ENCODE measurements around the gene GRIP2. TPM values are rescaled to one million over a fixed set of nuclear protein-coding genes. Genes with fewer than 3 reads are reported as not detected.

GRIP2 gene
- total and polyA plus RNA-seq, 2 of the 4 experiments (the other 2 are of a cell fraction): 0.05 TPM; not detected in 1

DNA sequence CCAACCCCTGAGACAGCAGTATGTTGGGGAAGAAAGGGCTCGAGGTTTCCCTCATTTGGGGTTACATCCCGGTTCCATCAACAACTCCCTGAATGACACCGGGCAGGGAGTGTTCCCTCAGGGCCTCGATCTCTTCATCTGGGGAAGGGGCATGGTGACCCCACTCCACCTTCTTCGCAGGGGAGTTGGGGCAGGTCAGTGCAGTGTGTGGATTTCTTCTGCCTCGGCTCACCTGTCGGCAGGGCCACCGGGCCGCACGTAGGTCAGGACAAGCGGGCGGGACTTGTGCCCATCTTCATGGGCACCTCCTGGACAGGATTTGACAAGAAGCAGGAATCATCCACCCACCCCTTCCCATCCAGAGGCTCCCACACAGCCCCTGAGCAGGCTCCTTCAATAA, 17.4 kb downstream of the GRIP2 start:
- no peak overlapping the region for H2BK5ac ChIP-seq (ENCODE audit: low read depth, low read length, poor library complexity, severe bottlenecking)
- DNase-seq: no peak
- dilution Hi-C loops (cut with HindIII; ENCODE audit: low sequenced_read_pairs, unreplicated experiment): no loop called here
- H3K4me2 ChIP-seq (ENCODE audit: low read depth, low read length): no peak overlapping the region
- no peak overlapping the region for H2BK20ac ChIP-seq (ENCODE audit: low read depth, low read length)
- H3K23ac ChIP-seq (ENCODE audit: low read depth, low read length): no peak overlapping the region
- H2AK9ac ChIP-seq (replicated peaks; ENCODE audit: low read depth, low read length, poor library complexity): no peak overlapping the region
- no peaks in the 10 kb centered on the region for H3K9me1 ChIP-seq (ENCODE audit: insufficient read depth, low read length)
- H2AK5ac ChIP-seq (ENCODE audit: low read depth, low read length): no peak overlapping the region
- no peak overlapping the region for H3K14ac ChIP-seq (replicated peaks; ENCODE audit: low read depth, low read length)
- no peak overlapping the region for H3K9ac ChIP-seq (ENCODE audit: low read depth, low read length)
- in situ Hi-C loops (cut with MboI; ENCODE audit: low sequenced_read_pairs): no loop called here
- no peak overlapping the region for H3K56ac ChIP-seq (ENCODE audit: extremely low read depth, insufficient read depth, low read length)
- no peak overlapping the region for H3K4me3 ChIP-seq (ENCODE audit: insufficient read depth, low read depth, low read length)
- H4K20me1 ChIP-seq (ENCODE audit: insufficient read depth, low read length): no peaks in the 10 kb centered on the region
- no peak overlapping the region for H2BK120ac ChIP-seq (ENCODE audit: low read depth, low read length)
- POLR2A ChIA-PET (ENCODE audit: unreplicated experiment): no interaction called here
- peaks cover 2% of the 10 kb centered on the region; the same call in 1 of the 2 replicates for H3K4me1 ChIP-seq (ENCODE audit: control insufficient read depth, insufficient read depth, low read length)
- H4K91ac ChIP-seq (ENCODE audit: insufficient read depth, low read depth, low read length): no peak overlapping the region
- no peaks in the 10 kb centered on the region for H3K9me3 ChIP-seq (ENCODE audit: control insufficient read depth, insufficient read depth, low read length)
- WGBS, 2 experiments (ENCODE audit: extremely low coverage in 2 of 2, insufficient read length in 1 of 2): 76% methylated on average over 2 of the region's 12 CpGs; no CpG with 5 or more reads in 1 of the 2 experiments
- no peak overlapping the region for H3K27ac ChIP-seq (ENCODE audit: insufficient read depth, low read length)
- H3K18ac ChIP-seq (ENCODE audit: low read depth, low read length): no peak overlapping the region
- H3K4ac ChIP-seq (ENCODE audit: low read depth, low read length): no peak overlapping the region
- H3K27me3 ChIP-seq (ENCODE audit: control insufficient read depth, insufficient read depth, low read length): peaks cover 13% of the 10 kb centered on the region; the same call in 1 of the 2 replicates
- no peak overlapping the region for H4K5ac ChIP-seq (ENCODE audit: low read depth, low read length)
- no peak overlapping the region for H2BK15ac ChIP-seq (ENCODE audit: low read depth, low read length)
- H4K8ac ChIP-seq (ENCODE audit: low read depth in 2 of 2, low read length in 2 of 2): no peak overlapping the region
- no peak overlapping the region for H2AFZ ChIP-seq (replicated peaks; ENCODE audit: low read length, poor library complexity)
- no peaks in the 10 kb centered on the region for H3K36me3 ChIP-seq (ENCODE audit: control insufficient read depth, insufficient read depth, low read length)
- CTCF ChIA-PET: no interaction called here
- TF ChIP-seq RFX5 (IDR thresholded peaks at IDR 0.05; ENCODE audit: low read depth, low read length) (no peak), CHD1 (IDR thresholded peaks at IDR 0.05; ENCODE audit: low read depth, low read length) (no peak), RCOR1 (IDR thresholded peaks at IDR 0.05; ENCODE audit: insufficient replicate concordance, low read length) (no peak), SMC3 (IDR thresholded peaks at IDR 0.05; ENCODE audit: low read depth, low read length) (no peak), MAZ (IDR thresholded peaks at IDR 0.05; ENCODE audit: borderline replicate concordance, low read depth, low read length) (no peak), NFE2L2 (IDR thresholded peaks at IDR 0.05; ENCODE audit: low read depth, low read length) (no peak), RAD21 (IDR thresholded peaks at IDR 0.05; ENCODE audit: low read length) (no peak), CEBPB (IDR thresholded peaks at IDR 0.05; ENCODE audit: low read depth, low read length) (no peak), MAFK (IDR thresholded peaks at IDR 0.05; ENCODE audit: low read depth, low read length) (no peak), POLR2A (IDR thresholded peaks at IDR 0.05; ENCODE audit: low read depth, low read length) (no peak), BHLHE40 (IDR thresholded peaks at IDR 0.05; ENCODE audit: low read depth, low read length) (no peak), MXI1 (IDR thresholded peaks at IDR 0.05; ENCODE audit: borderline replicate concordance, low read depth, low read length) (no peak), FOS (IDR thresholded peaks at IDR 0.05; ENCODE audit: low read depth, low read length) (no peak)
- TF ChIP-seq, protein P1, sequence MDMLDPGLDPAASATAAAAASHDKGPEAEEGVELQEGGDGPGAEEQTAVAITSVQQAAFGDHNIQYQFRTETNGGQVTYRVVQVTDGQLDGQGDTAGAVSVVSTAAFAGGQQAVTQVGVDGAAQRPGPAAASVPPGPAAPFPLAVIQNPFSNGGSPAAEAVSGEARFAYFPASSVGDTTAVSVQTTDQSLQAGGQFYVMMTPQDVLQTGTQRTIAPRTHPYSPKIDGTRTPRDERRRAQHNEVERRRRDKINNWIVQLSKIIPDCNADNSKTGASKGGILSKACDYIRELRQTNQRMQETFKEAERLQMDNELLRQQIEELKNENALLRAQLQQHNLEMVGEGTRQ (IDR thresholded peaks at IDR 0.05; ENCODE audit: low read depth, low read length): no peak
- TF ChIP-seq, protein P2, sequence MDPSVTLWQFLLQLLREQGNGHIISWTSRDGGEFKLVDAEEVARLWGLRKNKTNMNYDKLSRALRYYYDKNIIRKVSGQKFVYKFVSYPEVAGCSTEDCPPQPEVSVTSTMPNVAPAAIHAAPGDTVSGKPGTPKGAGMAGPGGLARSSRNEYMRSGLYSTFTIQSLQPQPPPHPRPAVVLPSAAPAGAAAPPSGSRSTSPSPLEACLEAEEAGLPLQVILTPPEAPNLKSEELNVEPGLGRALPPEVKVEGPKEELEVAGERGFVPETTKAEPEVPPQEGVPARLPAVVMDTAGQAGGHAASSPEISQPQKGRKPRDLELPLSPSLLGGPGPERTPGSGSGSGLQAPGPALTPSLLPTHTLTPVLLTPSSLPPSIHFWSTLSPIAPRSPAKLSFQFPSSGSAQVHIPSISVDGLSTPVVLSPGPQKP (IDR thresholded peaks at IDR 0.05; ENCODE audit: borderline replicate concordance, low read depth, low read length): no peak
- TF ChIP-seq, protein P3, sequence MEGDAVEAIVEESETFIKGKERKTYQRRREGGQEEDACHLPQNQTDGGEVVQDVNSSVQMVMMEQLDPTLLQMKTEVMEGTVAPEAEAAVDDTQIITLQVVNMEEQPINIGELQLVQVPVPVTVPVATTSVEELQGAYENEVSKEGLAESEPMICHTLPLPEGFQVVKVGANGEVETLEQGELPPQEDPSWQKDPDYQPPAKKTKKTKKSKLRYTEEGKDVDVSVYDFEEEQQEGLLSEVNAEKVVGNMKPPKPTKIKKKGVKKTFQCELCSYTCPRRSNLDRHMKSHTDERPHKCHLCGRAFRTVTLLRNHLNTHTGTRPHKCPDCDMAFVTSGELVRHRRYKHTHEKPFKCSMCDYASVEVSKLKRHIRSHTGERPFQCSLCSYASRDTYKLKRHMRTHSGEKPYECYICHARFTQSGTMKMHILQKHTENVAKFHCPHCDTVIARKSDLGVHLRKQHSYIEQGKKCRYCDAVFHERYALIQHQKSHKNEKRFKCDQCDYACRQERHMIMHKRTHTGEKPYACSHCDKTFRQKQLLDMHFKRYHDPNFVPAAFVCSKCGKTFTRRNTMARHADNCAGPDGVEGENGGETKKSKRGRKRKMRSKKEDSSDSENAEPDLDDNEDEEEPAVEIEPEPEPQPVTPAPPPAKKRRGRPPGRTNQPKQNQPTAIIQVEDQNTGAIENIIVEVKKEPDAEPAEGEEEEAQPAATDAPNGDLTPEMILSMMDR (conservative IDR thresholded peaks at IDR 0.05; ENCODE audit: low read depth, low read length): no peak
- no TSS peak for BruUV-seq (replicated peaks)
- no peaks in the 10 kb centered on the region for H3K79me1 ChIP-seq (ENCODE audit: low read depth in 1 of 2, low read length in 2 of 2)
- ATAC-seq (ENCODE audit: low read depth): no peak
- intact Hi-C loops (cut with micrococcal nuclease): no loop called here

All from IMR-90 (cell line).